ENCODE data around the gene TTC33.

- TF ChIP-seq CTCF (IDR thresholded peaks at IDR 0.05) (no peak), MEF2A (IDR thresholded peaks at IDR 0.05; ENCODE audit: borderline replicate concordance, low read depth) (no peak), MAX (IDR thresholded peaks at IDR 0.05; ENCODE audit: low read depth) (no peak), FOSL2 (IDR thresholded peaks at IDR 0.05; ENCODE audit: borderline replicate concordance, low read depth) (no peak), SIN3A (IDR thresholded peaks at IDR 0.05; ENCODE audit: borderline replicate concordance, low read depth, low read length) (no peak), GATA2 (CRISPR knock-in tag; IDR thresholded peaks at IDR 0.05) (no peak), EP300 (IDR thresholded peaks at IDR 0.05; ENCODE audit: borderline replicate concordance in 1 of 2, low read depth in 1 of 2, low read length in 1 of 2) (no peak)
Measured at GRCh38 chr5:40475561-40475960, 280.2 kb downstream of the TTC33 start.

Measured in SK-N-SH (cell line).